GM13976 (cell line): Measurements from ENCODE around the gene NMS.

Source experiments
- DNase-seq: peaks from one replicate; pipeline ENCODE4 v3.0.0; 2012; ENCODE audit warnings: low spot score
- CTCF ChIP-seq: IDR thresholded peaks from 2 replicates; pipeline ENCODE4 v1.5.1; 2012; ENCODE audit warnings: borderline replicate concordance, mild to moderate bottlenecking; ENCODE audit not compliant: insufficient read depth; ENCODE audit errors: extremely low read depth, missing control alignments, control extremely low read depth
- in situ Hi-C: fragments of 300-500 bp; cut with MboI; formaldehyde crosslinking; loops from one replicate; pipeline ENCODE4 v1.12.0; 2022; ENCODE audit warnings: low sequenced_read_pairs, mixed read lengths, inconsistent platforms; ENCODE audit not compliant: unreplicated experiment

Gene NMS

GRCh38 chr2:100426384-100426720, 43.9 kb upstream of the NMS start:
- no peak for DNase-seq
- in situ Hi-C loops, result loop anchor here (25.0 kb wide), 1 partner anchor 561 kb away; no protein-coding TSS in a partner anchor
- TF ChIP-seq CTCF, result no peak

- TF ChIP-seq CTCF, result no peak
- in situ Hi-C loops, result loop anchor here (25.0 kb wide), 1 partner anchor 560 kb away; no protein-coding TSS in a partner anchor
- no peak for DNase-seq
These were observed 43.2 kb upstream of the NMS start for GRCh38 chr2:100427111-100427510.

GRCh38 chr2:100427627-100428258, 42.5 kb upstream of the NMS start:
- TF ChIP-seq CTCF, result peak; percentile 28
- in situ Hi-C loops, result loop anchor here (25.0 kb wide), 1 partner anchor 560 kb away; no protein-coding TSS in a partner anchor
- peak; percentile 57 for DNase-seq

GRCh38 chr2:100429726-100430125, 40.6 kb upstream of the NMS start:
- no peak for TF ChIP-seq CTCF
- in situ Hi-C loops, result loop anchor here (25.0 kb wide), 1 partner anchor 558 kb away; no protein-coding TSS in a partner anchor
- no peak for DNase-seq

GRCh38 chr2:100437751-100438150, 32.5 kb upstream of the NMS start:
- in situ Hi-C loops, result loop anchor here (25.0 kb wide), 1 partner anchor 550 kb away; no protein-coding TSS in a partner anchor
- DNase-seq, result no peak
- no peak for TF ChIP-seq CTCF

GRCh38 chr2:100446696-100447095, 23.6 kb upstream of the NMS start:
- in situ Hi-C loops, result loop anchor here (25.0 kb wide), 1 partner anchor 541 kb away; no protein-coding TSS in a partner anchor
- no peak for DNase-seq
- no peak for TF ChIP-seq CTCF
